Motor neuron (in vitro differentiated cells): ENCODE data around the gene OR2T34. TPM values are rescaled to one million over a fixed set of nuclear protein-coding genes. Genes with fewer than 3 reads are reported as not detected.
"Not testable (repeated sequence)": the region's sequence is repeated elsewhere in the genome, so short reads cannot be mapped to it uniquely, and the experiment has no call there.

ENCODE experiments used
- ATAC-seq, 8 experiments: fragments of 200-7000 bp; cut with Tn5 transposase; replicated peaks in 6 of 8; 2 replicates each; pipeline ENCODE4 v1.8.0; 2021; ENCODE audit warnings: mild to moderate bottlenecking in 8 of 8, moderate library complexity in 8 of 8
- H3K27ac ChIP-seq, 2 donors: fragments of 250-450 bp; sonication (Bioruptor Pico); 2 replicates each; pipeline ENCODE4 v1.9.0; 2021; ENCODE audit warnings: antibody characterized with exemption in 2 of 2, mild to moderate bottlenecking in 2 of 2, moderate library complexity in 1 of 2
- H3K4me1 ChIP-seq, 2 donors: fragments of 250-450 bp; sonication (Bioruptor Pico); replicated peaks in 1 of 2; 2 replicates each; pipeline ENCODE4 v1.6.1; 2021; ENCODE audit warnings: antibody characterized with exemption in 2 of 2, mild to moderate bottlenecking in 2 of 2, moderate library complexity in 1 of 2
- H3K4me3 ChIP-seq, 5 donors: fragments of 250-450 bp; sonication (Bioruptor Pico); 2 replicates each; pipeline ENCODE4 v1.9.0; 2021; ENCODE audit warnings: antibody characterized with exemption in 5 of 5, mild to moderate bottlenecking in 5 of 5, moderate library complexity in 4 of 5
- WGBS, 10 experiments: fragments of 450-650 bp; shearing (Covaris generic); methylation state at CpG; one replicate each; pipeline ENCODE4 v1.0.0; 2022; 5-methylcytosine and 5-hydroxymethylcytosine counted together
- in situ Hi-C, 9 experiments: fragments of 400-800 bp; cut with MboI; loops; one replicate each; pipeline ENCODE4 v1.15.0; 2021; ENCODE audit warnings: low sequenced_read_pairs in 9 of 9, low pct_unique_long_range_greater_than_20kb in 2 of 9; ENCODE audit not compliant: unreplicated experiment in 9 of 9
- total RNA-seq, 8 experiments: library from RNA; unstranded; fragments of 300-600 nt; gene quantifications; 2 replicates each; pipeline versions ENCODE4 v1.2.3 to v1.2.4, GENCODE V29; 2022

OR2T34 gene, protein sequence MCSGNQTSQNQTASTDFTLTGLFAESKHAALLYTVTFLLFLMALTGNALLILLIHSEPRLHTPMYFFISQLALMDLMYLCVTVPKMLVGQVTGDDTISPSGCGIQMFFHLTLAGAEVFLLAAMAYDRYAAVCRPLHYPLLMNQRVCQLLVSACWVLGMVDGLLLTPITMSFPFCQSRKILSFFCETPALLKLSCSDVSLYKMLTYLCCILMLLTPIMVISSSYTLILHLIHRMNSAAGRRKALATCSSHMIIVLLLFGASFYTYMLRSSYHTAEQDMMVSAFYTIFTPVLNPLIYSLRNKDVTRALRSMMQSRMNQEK
- total RNA-seq: under 1 TPM in 3 of 8 experiments, not detected in 5; 0.32 to 0.81 (median 0.38) TPM

DNA sequence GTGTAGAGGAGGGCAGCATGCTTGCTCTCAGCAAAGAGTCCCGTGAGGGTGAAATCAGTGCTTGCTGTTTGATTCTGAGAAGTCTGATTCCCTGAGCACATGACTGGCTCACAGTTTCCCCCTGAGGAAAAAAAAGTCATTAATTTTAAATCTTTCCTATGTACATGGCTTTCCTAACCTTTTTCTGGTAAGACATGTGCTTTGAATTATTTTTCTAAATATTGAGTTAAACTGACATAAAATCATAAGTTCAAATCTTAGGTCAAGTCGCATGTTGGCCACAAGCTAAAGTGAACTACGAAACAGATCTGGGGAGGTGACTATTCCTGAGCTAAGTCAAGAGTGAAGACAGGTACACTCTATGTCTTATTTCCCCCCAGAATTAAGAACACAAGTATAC lies at the start of gene OR2T34:
TSS of gene OR2T34 (minus strand) at position 101 of the 400 bp plus-strand sequence. CDS start at position 101, 0 bp downstream.
- H3K27ac ChIP-seq, in situ Hi-C loops, H3K4me3 ChIP-seq, H3K4me1 ChIP-seq, ATAC-seq: not testable (repeated sequence)
- WGBS, 10 experiments: 0 to 59% (median 28%) methylated on average over 1 to 2 of the region's 3 CpGs; no CpG with 5 or more reads in 5 of the 10 experiments

DNA sequence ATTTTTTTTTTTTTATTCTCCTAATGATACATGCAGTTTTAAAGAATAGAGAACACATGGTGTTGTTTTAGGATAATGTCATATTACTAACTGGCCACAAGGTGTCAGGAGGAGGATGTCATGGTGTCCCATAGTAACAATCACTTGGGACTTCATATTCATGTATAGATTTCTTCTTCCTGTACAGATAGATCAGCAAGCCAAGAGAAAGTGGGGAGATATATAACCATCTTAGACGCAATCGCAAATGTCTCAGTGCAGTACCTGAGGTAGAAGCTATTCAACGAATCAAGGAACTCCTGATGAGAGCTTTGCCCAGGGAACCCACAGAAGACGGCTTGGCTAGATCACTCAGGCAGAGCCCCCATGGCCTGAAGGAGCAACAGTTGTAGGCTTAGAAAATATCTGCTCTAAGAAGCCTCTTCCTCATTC lies 48.0 kb upstream of the OR2T34 start:
- Histone ChIP-seq H3K27ac (no peak overlapping the region), H3K4me1 (no peaks in the 10 kb centered on the region), H3K4me3 (no peak overlapping the region)
- ATAC-seq: peak in 5 of 8 experiments; percentile 26 to 82 (median 62)
- in situ Hi-C loops: no loop called here
- WGBS, 10 experiments: 11 to 86% (median 57%) methylated on average over 2 to 4 of the region's 4 CpGs; no CpG with 5 or more reads in 5 of the 10 experiments

DNA sequence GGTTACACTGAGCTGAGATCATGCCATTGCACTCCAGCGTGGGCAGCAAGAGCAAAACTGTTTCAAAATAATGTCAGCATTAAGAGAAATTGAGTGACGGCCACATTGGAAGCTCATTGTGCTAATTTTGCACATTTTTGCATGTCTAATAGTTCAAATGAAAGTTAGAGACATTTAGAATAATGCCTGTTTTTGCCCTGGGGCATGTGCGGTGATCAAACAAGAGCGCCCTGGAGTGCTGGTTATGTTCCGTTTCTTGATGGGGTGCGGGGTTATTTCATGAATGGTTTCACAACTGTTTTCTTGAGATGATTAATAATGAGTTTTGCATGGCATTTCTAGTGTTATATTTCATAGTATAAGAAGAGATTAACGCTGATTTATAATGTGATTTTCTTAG lies 47.2 kb upstream of the OR2T34 start:
- H3K4me1 ChIP-seq: no peaks in the 10 kb centered on the region
- ATAC-seq: peak in 1 of 8 experiments; percentile 57
- no peak overlapping the region for H3K27ac ChIP-seq
- H3K4me3 ChIP-seq: no peak overlapping the region
- in situ Hi-C loops: no loop called here
- 9 to 65% (median 44%) methylated on average over 1 to 7 of the region's 7 CpGs; no CpG with 5 or more reads in 2 of the 10 experiments for WGBS, 10 experiments

DNA sequence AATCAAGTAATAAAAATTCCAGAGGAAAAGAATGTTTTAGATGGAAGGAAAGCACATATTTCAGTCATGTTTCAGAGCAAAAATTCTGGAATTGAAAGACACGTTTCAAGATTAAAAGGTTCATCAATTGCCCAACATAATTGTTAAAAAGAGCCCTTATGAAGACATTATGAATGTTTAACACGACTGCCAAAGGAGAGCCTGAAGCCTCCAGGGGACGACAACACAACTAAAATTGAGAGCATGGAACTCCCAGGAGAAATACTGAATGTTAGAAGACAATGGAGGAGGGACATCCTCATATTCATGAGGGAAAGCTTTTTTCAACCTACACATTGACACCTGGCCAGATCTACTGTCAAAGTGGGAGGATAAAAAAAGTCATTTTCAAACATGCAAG lies 44.3 kb upstream of the OR2T34 start:
- ATAC-seq: peak in 2 of 8 experiments; percentile 81 to 82
- WGBS, 10 experiments: 0 to 30% (median 4%) methylated on average over 1 to 3 of the region's 3 CpGs; no CpG with 5 or more reads in 2 of the 10 experiments
- in situ Hi-C loops: no loop called here
- Histone ChIP-seq H3K27ac (no peak overlapping the region), H3K4me3 (no peak overlapping the region), H3K4me1 (no peaks in the 10 kb centered on the region)

DNA sequence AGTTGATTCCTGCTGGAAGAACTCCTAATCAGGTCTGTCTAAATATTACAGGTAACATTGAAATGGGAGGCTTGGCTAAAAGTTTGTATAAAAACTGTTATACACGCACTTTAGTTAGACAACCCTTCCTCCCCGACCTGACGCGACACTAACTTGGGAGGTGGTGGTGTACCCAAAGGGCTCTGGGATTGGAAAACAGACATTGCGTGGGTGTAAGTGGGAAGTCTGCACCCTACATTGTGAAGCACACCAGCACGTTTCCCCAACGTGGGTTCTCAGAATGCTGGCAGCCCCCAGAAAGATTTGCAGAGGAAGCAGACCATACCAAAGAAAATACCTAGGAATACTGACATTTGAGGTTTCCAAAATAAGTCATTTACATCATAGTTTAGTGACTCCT lies 43.6 kb upstream of the OR2T34 start:
- in situ Hi-C loops: no loop called here
- no peak overlapping the region for H3K4me3 ChIP-seq
- H3K27ac ChIP-seq: no peak overlapping the region
- WGBS, 10 experiments: 0 to 68% (median 50%) methylated on average over 2 to 7 of the region's 7 CpGs; no CpG with 5 or more reads in 4 of the 10 experiments
- no peaks in the 10 kb centered on the region for H3K4me1 ChIP-seq
- ATAC-seq: no peak

DNA sequence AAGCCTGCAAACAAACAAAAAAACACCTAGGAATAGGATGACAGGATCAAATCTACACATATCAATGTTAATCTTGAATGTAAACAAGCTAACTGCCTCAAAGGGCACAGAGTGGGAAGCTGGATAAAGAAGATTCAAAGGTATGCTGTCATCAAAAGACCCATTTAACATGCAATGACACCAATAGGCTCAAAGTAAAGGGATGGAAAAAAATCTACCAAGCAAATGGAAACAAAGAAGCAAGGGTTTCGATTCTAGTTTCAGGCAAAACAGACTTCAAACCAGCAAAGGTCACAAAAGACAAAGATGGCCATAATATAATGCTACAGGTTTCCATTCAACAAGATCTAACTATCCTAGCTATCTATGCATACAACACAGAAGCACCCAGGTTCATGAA lies 39.2 kb upstream of the OR2T34 start:
- no peak for ATAC-seq
- 0 to 60% (median 14%) methylated on average over 1 of the region's 1 CpG; no CpG with 5 or more reads in 4 of the 10 experiments for WGBS, 10 experiments
- in situ Hi-C loops: no loop called here
- H3K27ac ChIP-seq: no peak overlapping the region
- H3K4me3 ChIP-seq: no peak overlapping the region
- H3K4me1 ChIP-seq: no peaks in the 10 kb centered on the region

DNA sequence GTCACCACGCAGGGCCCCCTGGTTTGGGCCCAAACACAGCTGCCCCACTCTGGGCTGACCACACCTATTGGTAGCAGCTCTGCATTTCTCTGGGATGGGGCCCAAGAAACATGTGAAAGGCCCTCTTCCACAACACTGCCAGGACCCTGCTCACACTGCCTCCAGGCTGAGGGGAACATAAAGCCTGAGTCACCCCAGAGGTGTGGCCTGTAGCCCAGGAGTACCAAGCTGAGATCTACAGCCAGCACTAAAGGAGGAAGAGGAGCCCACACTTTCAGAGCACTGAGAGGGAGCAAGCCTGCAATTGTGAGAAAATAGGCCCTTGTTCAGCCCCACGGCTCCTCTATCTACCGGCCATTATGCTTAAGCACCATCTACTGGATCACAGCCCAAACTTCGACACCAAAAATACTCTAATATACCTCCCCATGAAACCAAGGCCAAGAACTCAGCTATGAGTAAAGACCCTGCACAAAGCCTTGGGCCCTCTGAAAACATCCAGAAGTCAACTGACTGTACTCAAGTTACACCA lies 37.4 kb upstream of the OR2T34 start:
- in situ Hi-C loops: no loop called here
- Histone ChIP-seq H3K4me3 (no peak overlapping the region), H3K4me1 (no peaks in the 10 kb centered on the region), H3K27ac (no peak overlapping the region)
- WGBS, 10 experiments: 0 to 60% (median 57%) methylated on average over 1 to 4 of the region's 4 CpGs; no CpG with 5 or more reads in 4 of the 10 experiments
- ATAC-seq: no peak

DNA sequence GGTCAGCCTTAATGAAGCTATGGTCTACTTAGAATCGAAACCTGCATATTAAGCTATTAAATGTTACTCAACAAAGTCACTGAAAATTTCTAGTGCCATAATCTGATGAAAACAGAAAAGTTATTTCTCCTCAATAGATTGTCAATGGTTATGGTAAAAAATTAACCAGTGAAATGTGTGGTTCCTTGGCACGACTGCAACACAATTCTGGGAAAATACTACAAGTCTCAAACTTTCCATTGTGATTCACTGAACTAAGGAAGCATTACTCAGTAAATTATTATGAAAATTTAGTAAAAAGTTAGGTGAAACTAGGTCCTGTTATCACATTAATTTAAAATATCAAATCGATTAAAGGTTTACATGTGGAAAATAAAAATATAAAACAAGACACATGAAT lies 35.7 kb upstream of the OR2T34 start:
- H3K27ac ChIP-seq: no peak overlapping the region
- H3K4me3 ChIP-seq: no peak overlapping the region
- WGBS, 10 experiments: 0 to 75% (median 11%) methylated on average over 1 to 3 of the region's 3 CpGs; no CpG with 5 or more reads in 1 of the 10 experiments
- no peaks in the 10 kb centered on the region for H3K4me1 ChIP-seq
- in situ Hi-C loops: no loop called here
- no peak for ATAC-seq

DNA sequence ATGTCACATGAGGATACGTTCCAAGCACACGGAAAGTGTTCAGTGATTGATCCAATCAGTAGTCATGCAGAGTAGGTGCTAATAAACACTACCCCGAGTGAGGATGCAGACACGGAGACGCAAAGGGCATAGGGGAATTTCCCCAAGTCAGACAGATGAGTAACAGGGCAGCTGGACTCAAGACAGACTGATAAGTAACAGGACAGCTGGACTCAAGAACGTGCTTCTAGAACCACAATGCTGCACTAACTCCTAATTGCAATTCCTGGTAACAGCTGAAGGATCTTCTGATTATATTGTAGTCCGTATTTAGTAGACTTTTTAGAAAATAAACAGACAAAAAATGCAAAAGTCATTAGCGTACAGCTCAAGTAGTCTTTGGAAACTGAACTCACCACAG lies 24.8 kb upstream of the OR2T34 start:
- Histone ChIP-seq H3K4me1 (no peaks in the 10 kb centered on the region), H3K27ac (no peak overlapping the region), H3K4me3 (no peak overlapping the region)
- ATAC-seq: no peak
- in situ Hi-C loops: no loop called here
- 0 to 63% (median 39%) methylated on average over 1 to 8 of the region's 8 CpGs; no CpG with 5 or more reads in 3 of the 10 experiments for WGBS, 10 experiments

DNA sequence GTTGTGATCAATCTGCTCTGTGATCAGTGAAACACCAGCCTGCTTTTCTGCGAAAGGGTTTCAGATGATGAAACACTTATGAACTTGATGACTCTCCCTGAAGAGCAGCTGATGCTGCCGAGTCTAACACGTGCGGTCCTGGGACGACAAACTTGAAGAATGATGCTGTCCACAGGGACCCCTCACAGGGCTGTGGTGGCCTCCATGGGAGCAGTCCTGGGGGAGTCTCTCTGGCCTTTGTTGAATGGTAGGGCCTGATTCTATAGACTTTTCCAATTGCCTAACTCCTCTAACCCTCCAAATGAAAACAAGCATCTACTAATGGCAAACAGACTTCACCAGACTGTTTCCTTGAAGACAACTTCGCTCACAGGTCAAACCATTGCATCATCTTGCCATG lies 23.0 kb upstream of the OR2T34 start, which contains the start of gene OR2T10:
TSS of gene OR2T10 (minus strand) at position 112 of the 400 bp plus-strand sequence. CDS start 3,932 bp downstream, outside the sequence.
- 0 to 39% (median 27%) methylated on average over 1 to 5 of the region's 6 CpGs; no CpG with 5 or more reads in 6 of the 10 experiments for WGBS, 10 experiments
- Histone ChIP-seq H3K4me3 (no peak within 1 kb of the TSS), H3K4me1 (no peaks in the 10 kb centered on the region), H3K27ac (no peak within 1 kb of the TSS)
- no peak for ATAC-seq
- in situ Hi-C loops: no loop called here

DNA sequence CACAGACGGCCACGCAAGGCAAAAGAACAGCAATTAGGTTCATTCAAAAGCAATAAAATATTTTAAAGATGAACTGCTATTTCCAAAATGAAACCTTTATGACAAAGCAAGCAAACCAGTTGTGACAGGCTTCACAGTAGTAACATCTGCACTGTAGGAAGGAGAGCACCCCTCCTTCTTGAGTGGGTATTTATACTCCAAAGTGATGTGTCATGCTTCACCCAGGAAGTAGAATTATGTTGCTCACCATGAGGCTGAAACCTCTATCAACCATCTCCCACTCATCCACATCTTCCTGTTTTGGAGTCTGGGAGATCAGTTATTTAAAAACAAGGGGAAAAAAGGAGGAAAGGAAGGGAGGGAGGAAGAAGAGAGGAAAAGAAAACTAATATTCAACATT lies 22.1 kb upstream of the OR2T34 start:
- Histone ChIP-seq H3K27ac (no peak overlapping the region), H3K4me1 (no peaks in the 10 kb centered on the region), H3K4me3 (no peak overlapping the region)
- no peak for ATAC-seq
- in situ Hi-C loops: no loop called here
- 57 to 90% (median 62%) methylated on average over 1 to 2 of the region's 2 CpGs; no CpG with 5 or more reads in 4 of the 10 experiments for WGBS, 10 experiments

DNA sequence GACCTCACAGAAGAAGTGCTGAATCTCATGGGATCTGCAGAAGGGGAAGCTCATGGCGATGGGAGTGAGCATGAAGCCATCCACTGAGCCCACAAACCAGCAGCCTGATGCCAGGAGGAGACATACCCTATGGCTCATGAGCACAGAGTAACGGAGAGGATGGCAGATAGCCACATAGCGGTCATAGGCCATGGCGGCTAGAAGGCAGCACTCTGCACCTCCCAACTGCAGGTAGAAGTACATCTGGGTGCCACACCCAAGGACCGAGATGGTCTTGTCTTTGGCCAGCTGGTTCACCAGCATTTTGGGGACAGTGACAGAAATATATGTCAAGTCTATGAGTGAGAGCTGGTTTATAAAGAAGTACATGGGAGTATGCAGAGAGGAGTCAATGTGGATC lies 18.7 kb upstream of the OR2T34 start:
- 58 to 64% (median 60%) methylated on average over 1 to 5 of the region's 5 CpGs; no CpG with 5 or more reads in 7 of the 10 experiments for WGBS, 10 experiments
- Histone ChIP-seq H3K4me3 (no peak overlapping the region), H3K27ac (no peak overlapping the region), H3K4me1 (no peaks in the 10 kb centered on the region)
- no peak for ATAC-seq
- in situ Hi-C loops: no loop called here

DNA sequence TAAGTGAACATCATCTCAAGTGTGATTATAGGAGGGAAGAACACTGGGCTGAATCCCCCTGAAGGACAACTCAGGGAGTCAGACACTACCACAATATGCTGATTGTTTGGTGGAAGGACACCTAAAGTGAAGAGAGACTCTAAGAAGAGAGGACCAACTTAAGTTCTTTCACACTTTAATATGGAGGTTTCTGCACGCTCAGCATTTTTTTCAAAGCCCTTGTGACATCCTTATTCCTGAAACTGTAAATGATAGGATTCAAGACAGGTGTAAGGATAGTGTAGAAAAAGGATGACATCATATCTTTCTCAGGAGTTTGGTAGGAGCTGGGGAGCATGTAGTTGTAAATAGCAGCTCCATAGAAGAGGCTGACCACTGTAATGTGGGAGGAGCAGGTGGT lies 18.1 kb upstream of the OR2T34 start:
- no peak overlapping the region for H3K4me3 ChIP-seq
- ATAC-seq: no peak
- no peaks in the 10 kb centered on the region for H3K4me1 ChIP-seq
- no peak overlapping the region for H3K27ac ChIP-seq
- in situ Hi-C loops: no loop called here
- 9 to 50% (median 20%) methylated on average over 1 of the region's 1 CpG; no CpG with 5 or more reads in 7 of the 10 experiments for WGBS, 10 experiments
